Measurements from ENCODE around the gene GABBR2.

GABBR2 gene

GRCh38 chr9:98427491-98427890 is 281.2 kb downstream of the GABBR2 start:
- Histone ChIP-seq H3K79me2 (ENCODE audit: low read length) (no peaks in the 10 kb centered on the region), H3K9ac (ENCODE audit: low read length) (no peak overlapping the region), H3K27ac (ENCODE audit: low read length) (no peak overlapping the region), H3K4me1 (ENCODE audit: low read length) (no peaks in the 10 kb centered on the region), H3K4me3 (ENCODE audit: low read length) (no peak overlapping the region), H3K36me3 (replicated peaks; ENCODE audit: low read depth, low read length) (no peaks in the 10 kb centered on the region), H3K4me2 (ENCODE audit: low read length) (no peak overlapping the region), H4K20me1 (ENCODE audit: insufficient read depth, low read length) (no peaks in the 10 kb centered on the region), H3K9me3 (ENCODE audit: insufficient read depth, low read length) (no peaks in the 10 kb centered on the region), H2AFZ (ENCODE audit: low read depth, low read length) (no peak overlapping the region), H3K27me3 (ENCODE audit: low read depth, low read length) (peaks cover 6% of the 10 kb centered on the region; the same call in 1 of the 2 replicates)
- no peak for TF ChIP-seq CTCF (IDR thresholded peaks at IDR 0.05; ENCODE audit: low read depth, low read length)
- TF ChIP-seq EZH2phosphoT487 (IDR thresholded peaks at IDR 0.05; ENCODE audit: low read depth), result no peak

GRCh38 chr9:98425079-98425478 is 283.7 kb downstream of the GABBR2 start:
- H3K9me3 ChIP-seq (ENCODE audit: insufficient read depth, low read length), result no peaks in the 10 kb centered on the region
- H3K4me3 ChIP-seq (ENCODE audit: low read length), result no peak overlapping the region
- TF ChIP-seq CTCF (IDR thresholded peaks at IDR 0.05; ENCODE audit: low read depth, low read length), result no peak
- no peak for TF ChIP-seq EZH2phosphoT487 (IDR thresholded peaks at IDR 0.05; ENCODE audit: low read depth)
- H3K4me2 ChIP-seq (ENCODE audit: low read length), result no peak overlapping the region
- no peaks in the 10 kb centered on the region for H3K36me3 ChIP-seq (replicated peaks; ENCODE audit: low read depth, low read length)
- H3K4me1 ChIP-seq (ENCODE audit: low read length), result no peaks in the 10 kb centered on the region
- H4K20me1 ChIP-seq (ENCODE audit: insufficient read depth, low read length), result no peaks in the 10 kb centered on the region
- H3K9ac ChIP-seq (ENCODE audit: low read length), result no peak overlapping the region
- no peak overlapping the region for H3K27ac ChIP-seq (ENCODE audit: low read length)
- no peaks in the 10 kb centered on the region for H3K79me2 ChIP-seq (ENCODE audit: low read length)
- no peaks in the 10 kb centered on the region; the same call in 1 of the 2 replicates for H3K27me3 ChIP-seq (ENCODE audit: low read depth, low read length)
- no peak overlapping the region for H2AFZ ChIP-seq (ENCODE audit: low read depth, low read length)

GRCh38 chr9:98419260-98419603 is 289.5 kb downstream of the GABBR2 start:
- TF ChIP-seq EZH2phosphoT487 (IDR thresholded peaks at IDR 0.05; ENCODE audit: low read depth) (no peak), CTCF (IDR thresholded peaks at IDR 0.05; ENCODE audit: low read depth, low read length) (no peak)
- Histone ChIP-seq H4K20me1 (ENCODE audit: insufficient read depth, low read length) (no peaks in the 10 kb centered on the region), H3K36me3 (replicated peaks; ENCODE audit: low read depth, low read length) (no peaks in the 10 kb centered on the region), H3K9me3 (ENCODE audit: insufficient read depth, low read length) (no peaks in the 10 kb centered on the region), H3K27ac (ENCODE audit: low read length) (no peak overlapping the region), H3K9ac (ENCODE audit: low read length) (no peak overlapping the region), H3K4me2 (ENCODE audit: low read length) (no peak overlapping the region), H3K79me2 (ENCODE audit: low read length) (no peaks in the 10 kb centered on the region), H3K4me3 (ENCODE audit: low read length) (no peak overlapping the region), H2AFZ (ENCODE audit: low read depth, low read length) (no peak overlapping the region), H3K27me3 (ENCODE audit: low read depth, low read length) (peaks cover 24% of the 10 kb centered on the region), H3K4me1 (ENCODE audit: low read length) (no peaks in the 10 kb centered on the region)

GRCh38 chr9:98418578-98419259 is 290.0 kb downstream of the GABBR2 start:
- no peak overlapping the region for H3K4me3 ChIP-seq (ENCODE audit: low read length)
- H3K9me3 ChIP-seq (ENCODE audit: insufficient read depth, low read length), result no peaks in the 10 kb centered on the region
- no peaks in the 10 kb centered on the region for H4K20me1 ChIP-seq (ENCODE audit: insufficient read depth, low read length)
- no peaks in the 10 kb centered on the region for H3K79me2 ChIP-seq (ENCODE audit: low read length)
- H3K27ac ChIP-seq (ENCODE audit: low read length), result no peak overlapping the region
- H3K27me3 ChIP-seq (ENCODE audit: low read depth, low read length), result peaks cover 24% of the 10 kb centered on the region
- no peak for TF ChIP-seq CTCF (IDR thresholded peaks at IDR 0.05; ENCODE audit: low read depth, low read length)
- no peak for TF ChIP-seq EZH2phosphoT487 (IDR thresholded peaks at IDR 0.05; ENCODE audit: low read depth)
- no peak overlapping the region for H2AFZ ChIP-seq (ENCODE audit: low read depth, low read length)
- H3K4me1 ChIP-seq (ENCODE audit: low read length), result no peaks in the 10 kb centered on the region
- no peak overlapping the region for H3K9ac ChIP-seq (ENCODE audit: low read length)
- H3K36me3 ChIP-seq (replicated peaks; ENCODE audit: low read depth, low read length), result no peaks in the 10 kb centered on the region
- no peak overlapping the region for H3K4me2 ChIP-seq (ENCODE audit: low read length)

All from OCI-LY3 (cell line).